Stimulated activated CD4-positive, alpha-beta T cell treated with anti-CD3 and anti-CD28 coated beads, Interleukin-1b, Interleukin-23, amount 100 ng/mL, for 1 hour (primary cell): ENCODE results near the gene MRPL17.
A peak's percentile ranks its signal among the peaks of the same experiment; 100 is the strongest.
"Not testable (repeated sequence)": the region's sequence is repeated elsewhere in the genome, so short reads cannot be mapped to it uniquely, and the experiment has no call there.

Experiments used
- DNase-seq, 2 donors: peaks; one replicate each; pipeline ENCODE4 v3.0.0-alpha.2; 2020; ENCODE audit warnings: low read depth in 2 of 2

MRPL17 gene

GRCh38 chr11:6682936-6683861, at the start of gene MRPL17:
TSS of gene MRPL17 (minus strand) at chr11:6683340. CDS start at chr11:6683296, 44 bp downstream.
- peak; percentile 95 to 98 for DNase-seq

- no peak for DNase-seq
These were observed 45.0 kb upstream of the MRPL17 start for GRCh38 chr11:6727971-6728760.

GRCh38 chr11:6725386-6725896, 42.3 kb upstream of the MRPL17 start:
- no peak for DNase-seq

DNA sequence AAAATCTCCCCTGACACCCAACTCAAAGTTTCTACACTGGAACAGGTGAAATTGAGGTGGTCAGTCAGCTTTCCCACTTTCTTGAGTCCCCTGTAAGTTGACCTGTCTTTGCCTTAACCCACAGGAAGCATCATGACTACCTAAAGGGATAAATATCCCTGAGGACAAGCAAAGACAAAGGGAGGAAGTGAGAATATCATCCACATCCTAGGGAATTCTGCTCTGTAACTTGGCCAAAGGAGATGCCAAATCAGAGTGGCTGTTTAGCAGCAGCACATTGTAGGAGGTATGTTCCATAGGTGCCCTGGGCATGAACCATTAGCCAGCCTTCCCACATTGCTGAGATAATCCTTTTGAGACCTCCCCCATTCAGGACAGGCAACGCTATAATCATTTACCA, 40.9 kb upstream of the MRPL17 start:
- DNase-seq: no peak

- no peak for DNase-seq
These were observed 38.2 kb upstream of the MRPL17 start for GRCh38 chr11:6721343-6721742.

- DNase-seq: no peak
These were observed 36.4 kb upstream of the MRPL17 start for GRCh38 chr11:6719576-6719975.

GRCh38 chr11:6717426-6717825, 34.3 kb upstream of the MRPL17 start:
- DNase-seq: no peak

DNA sequence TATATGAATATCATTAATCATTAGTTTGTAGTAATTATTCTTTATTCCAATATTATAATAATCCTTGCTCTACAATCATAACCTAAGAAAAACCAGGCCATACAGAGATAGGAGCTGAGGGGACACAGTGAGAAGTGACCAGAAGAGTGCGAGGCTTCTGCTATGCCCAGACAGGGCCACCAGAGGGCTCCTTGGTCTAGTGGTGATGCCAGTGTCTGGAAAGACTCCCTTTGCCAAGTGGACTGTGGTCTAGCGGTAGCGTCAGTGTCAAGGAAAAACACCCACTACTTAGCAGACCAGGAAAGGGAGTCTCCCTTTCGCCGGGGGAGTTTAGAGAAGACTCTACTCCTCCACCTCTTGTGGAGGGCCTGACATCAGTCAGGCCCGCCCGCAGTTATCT, 28.4 kb upstream of the MRPL17 start:
- peak in 1 of 2 donors; percentile 39 for DNase-seq

- no peak for DNase-seq
These were observed 25.7 kb upstream of the MRPL17 start for GRCh38 chr11:6708876-6709275.

DNA sequence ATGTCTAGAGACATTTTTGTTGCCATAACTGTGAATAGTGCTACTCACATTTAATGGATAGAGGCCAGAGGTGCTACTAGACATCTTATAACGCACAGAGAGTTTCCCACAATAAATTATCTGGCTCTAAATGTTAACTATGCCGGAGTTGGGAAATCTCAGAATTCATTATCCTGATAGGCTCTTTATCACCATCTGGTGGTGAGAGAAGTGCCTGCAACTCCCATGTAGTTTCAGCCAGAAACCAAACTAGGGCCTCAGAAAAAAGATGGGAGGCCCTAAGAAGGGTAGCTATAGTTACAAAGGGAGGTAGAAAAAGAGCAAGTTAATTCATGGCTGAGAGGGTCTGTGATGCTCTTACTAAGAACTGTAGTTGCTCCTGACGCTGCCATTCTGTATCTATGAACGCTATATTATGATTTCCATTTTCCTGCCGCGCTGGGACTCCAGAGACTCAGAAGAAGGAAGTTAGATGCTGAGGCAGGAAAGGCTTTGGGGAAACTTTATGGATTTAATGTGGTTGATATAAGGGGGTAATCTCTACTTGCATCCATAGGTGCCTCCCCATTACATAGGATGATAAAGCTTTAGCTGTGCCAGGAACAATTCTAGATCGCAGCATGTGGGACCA, 22.9 kb upstream of the MRPL17 start:
- DNase-seq: no peak

- no peak for DNase-seq
These were observed 20.3 kb upstream of the MRPL17 start for GRCh38 chr11:6703247-6704063.

GRCh38 chr11:6701955-6702354, 18.8 kb upstream of the MRPL17 start:
- DNase-seq: not testable (repeated sequence)

GRCh38 chr11:6695377-6695776, 12.2 kb upstream of the MRPL17 start:
- no peak for DNase-seq

- no peak for DNase-seq
These were observed 11.0 kb upstream of the MRPL17 start for GRCh38 chr11:6694229-6694535.

DNA sequence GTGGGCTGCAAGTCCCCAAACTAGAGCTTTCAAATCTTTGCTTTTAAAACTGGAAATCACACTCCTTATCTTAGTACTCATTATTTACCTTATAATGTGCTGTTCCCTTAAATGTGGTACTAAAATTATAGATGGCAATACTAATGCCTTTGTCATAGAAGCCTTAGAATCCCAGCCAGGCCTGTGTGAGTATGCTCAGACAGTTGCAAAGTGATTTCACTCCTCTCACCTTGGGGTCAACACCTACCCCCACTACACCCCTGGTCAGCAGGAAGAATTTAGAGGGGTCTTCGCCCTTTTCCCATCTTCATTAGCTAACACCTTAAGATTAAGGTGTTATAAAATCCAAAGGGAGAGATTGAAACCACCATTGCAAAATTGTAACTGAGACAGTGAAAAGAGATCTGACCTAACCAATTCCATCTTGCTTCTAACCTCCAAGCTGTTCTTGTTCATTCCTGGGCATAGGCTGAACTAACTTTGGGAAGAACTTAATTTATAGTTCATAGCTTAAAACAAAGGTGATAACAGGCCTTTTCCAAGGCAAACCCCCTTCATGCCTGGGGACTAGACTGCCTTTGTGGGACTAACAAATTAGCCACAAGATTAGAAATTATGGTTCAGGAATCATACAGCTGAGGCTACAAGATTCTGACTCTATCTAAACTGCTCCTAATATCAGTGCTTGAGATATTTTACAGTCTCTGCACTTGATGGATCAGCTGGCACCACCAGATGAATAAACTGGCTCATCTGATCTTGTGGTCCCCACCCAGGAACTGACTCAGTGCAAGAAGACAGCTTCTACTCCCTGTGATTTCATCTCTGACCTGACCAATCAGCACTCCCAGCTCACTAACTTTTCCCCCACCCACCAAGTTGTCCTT, 10.4 kb upstream of the MRPL17 start:
- DNase-seq: peak in 1 of 2 donors; percentile 7

DNA sequence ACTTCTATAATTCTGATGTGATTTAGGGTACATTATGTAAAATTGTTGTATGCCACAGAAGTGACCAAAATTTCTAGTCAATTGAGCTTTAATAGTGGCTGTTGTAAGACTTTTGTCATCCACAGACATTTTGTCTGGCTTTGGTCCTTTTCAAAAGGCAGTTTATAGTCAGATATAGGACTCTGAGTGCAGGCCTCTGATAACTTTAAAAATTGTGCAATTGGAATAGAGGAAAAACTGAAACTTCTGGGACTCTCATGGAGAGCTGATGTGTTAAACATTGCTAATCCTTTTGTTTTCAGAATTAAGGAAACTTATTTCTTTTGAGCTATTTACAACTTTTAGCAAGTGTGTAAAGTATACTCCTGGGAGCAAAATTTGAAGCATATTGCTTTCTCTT, 9.0 kb upstream of the MRPL17 start:
- no peak for DNase-seq

- not testable (repeated sequence) for DNase-seq
These were observed 7.4 kb upstream of the MRPL17 start for GRCh38 chr11:6690431-6691132.

- DNase-seq: no peak
These were observed 4.7 kb upstream of the MRPL17 start for GRCh38 chr11:6687876-6688275.

DNA sequence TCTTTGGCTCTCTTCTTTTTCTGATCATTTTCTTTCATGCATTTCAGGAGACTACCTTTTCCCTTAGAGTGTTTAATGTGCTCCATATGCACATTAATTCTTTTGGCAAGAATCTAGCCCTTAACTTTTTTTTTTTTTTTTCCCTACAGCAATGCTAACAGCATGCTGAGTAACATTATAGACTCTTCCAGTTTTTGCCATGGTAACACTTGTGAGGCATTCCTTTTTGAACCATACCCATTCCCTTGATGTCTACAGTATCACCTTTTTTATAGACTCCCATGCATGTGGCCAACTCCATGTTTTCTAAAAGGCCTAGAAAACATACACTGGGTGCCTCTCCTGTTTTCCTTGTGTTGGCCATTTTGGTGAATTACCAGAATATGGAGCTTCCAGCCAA, 2.9 kb upstream of the MRPL17 start:
- no peak for DNase-seq

DNA sequence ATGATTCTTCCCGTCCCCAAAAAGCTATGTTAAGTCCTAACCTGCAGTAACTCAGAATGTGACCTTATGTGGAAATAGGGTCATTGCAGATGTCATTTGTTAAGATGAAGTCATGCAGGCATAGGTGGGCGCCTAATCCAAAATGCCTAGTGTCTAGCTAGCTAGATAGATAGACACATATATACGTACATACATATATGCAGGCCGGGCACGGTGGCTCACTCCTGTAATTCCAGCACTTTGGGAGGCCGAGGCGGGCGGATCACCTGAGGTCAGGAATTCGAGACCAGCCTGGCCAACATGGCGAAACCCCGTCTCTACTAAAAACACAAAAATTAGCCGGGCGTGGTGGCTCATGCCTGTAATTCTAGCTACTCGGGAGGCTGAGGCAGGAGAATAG, 928 bp upstream of the MRPL17 start:
- not testable (repeated sequence) for DNase-seq
